C4-2B (cell line): ENCODE results near the gene TRHDE.

Experiments used
- H3K27ac ChIP-seq: fragments of 450-650 bp; 2 replicates; pipeline ENCODE4 v1.5.1; 2017
- CTCF ChIP-seq: fragments of 450-650 bp; conservative IDR thresholded peaks from 2 replicates; pipeline ENCODE4 v1.5.1; 2017; ENCODE audit warnings: mild to moderate bottlenecking
- ZFX ChIP-seq: fragments of 450-650 bp; IDR thresholded peaks from 2 replicates; pipeline ENCODE4 v1.6.1; 2017

TRHDE gene

DNA sequence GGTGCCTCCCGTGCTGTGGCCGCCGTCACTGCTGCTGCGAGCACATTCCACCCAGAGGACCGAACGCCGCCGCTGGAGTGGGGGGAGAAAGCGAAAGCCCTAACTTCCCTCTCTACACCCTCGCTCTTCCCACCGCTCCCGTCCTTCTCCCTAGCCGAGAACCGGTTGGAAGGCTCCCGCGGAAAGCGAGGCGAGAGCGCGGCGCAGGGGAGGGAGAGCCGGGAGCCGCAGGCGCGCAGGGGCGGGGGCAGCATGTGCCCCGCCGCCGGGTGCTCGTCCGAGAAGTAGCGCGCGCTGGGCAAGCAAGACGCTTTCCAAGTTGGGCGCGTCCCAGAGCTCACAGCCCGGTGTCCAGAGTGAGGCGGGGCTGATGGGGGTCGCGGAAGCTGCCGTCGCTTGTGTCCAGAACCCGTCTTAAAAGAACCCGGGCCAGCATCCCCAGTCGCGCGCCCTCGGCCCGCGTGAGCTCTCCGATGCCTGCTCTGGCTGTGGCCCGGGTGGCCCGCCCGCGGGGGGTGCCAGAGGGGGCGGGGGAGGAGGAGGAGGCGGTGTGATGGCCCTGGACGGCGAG, at the start of gene TRHDE:
TSS of gene TRHDE (plus strand) at position 280 of the 571 bp plus-strand sequence. CDS start at position 554, 274 bp downstream.
- H3K27ac ChIP-seq, result peak within 1 kb of the TSS; percentile 32
- no peak for TF ChIP-seq ZFX

DNA sequence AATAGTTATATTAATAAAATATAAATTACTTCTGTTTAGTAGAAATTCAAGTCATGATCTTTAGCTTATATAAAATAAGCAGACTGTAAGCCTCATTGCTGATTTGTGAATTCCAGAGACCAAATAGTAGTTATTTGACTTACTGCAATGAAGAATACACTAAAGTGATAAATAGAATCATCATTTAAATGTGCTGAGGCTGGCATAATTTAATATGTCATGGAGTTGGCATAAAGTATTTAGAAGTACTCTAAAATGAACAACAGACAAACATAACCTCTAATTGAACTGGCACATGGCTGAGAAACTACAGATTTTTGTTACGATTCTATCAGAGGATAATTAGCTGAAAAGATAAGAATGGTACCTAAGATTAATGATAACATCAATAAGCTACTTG, 45.7 kb upstream of the TRHDE start:
- TF ChIP-seq ZFX (no peak), CTCF (no peak)
- no peak overlapping the region for H3K27ac ChIP-seq

DNA sequence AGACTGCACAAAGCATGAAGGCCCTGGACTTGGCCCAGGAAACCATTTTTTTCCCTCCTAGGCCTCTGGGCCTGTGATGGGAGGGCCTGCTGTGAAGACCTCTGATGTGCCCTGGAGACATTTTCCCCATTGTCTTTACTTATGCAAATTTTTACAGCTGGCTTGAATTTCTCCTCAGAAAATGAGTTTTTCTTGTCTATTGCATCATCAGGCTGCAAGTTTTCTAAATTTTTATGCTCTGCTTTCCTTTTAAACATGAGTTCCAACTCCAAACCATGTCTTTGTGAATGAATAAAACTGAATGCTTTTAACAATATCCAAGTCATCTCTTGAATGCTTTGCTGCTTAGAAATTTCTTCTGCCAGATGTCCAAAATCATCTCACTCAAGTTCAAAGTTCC, 43.7 kb upstream of the TRHDE start:
- no peak overlapping the region for H3K27ac ChIP-seq
- TF ChIP-seq CTCF, result no peak
- no peak for TF ChIP-seq ZFX

- no peak for TF ChIP-seq CTCF
- no peak overlapping the region for H3K27ac ChIP-seq
Measured at GRCh38 chr12:72230589-72230988, 41.6 kb upstream of the TRHDE start.

- TF ChIP-seq CTCF (no peak), ZFX (no peak)
- no peak overlapping the region for H3K27ac ChIP-seq
Measured at GRCh38 chr12:72234886-72235285, 37.3 kb upstream of the TRHDE start.

- H3K27ac ChIP-seq, result no peak overlapping the region
- TF ChIP-seq CTCF, result no peak
- no peak for TF ChIP-seq ZFX
Measured at GRCh38 chr12:72236071-72236705, 36.0 kb upstream of the TRHDE start.

DNA sequence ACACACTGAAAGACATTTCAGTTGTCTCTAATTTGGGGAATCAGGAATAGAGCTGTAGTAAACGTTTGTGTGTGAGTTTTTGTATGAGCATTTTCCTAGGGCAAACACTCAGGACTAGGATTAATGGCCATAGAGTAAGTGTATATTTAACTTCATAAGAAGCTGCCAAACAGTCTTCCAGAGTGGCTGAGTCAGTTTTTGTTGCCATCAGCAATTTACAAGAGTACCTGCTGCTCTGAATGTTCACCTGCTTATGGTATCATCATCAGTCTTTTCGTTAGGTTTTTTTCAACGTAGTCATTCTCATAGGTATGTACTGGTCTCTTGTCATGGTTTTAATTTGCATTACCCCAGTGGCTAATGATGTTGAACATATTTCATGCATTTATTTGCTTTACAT, 30.6 kb upstream of the TRHDE start:
- H3K27ac ChIP-seq, result no peak overlapping the region
- TF ChIP-seq CTCF (no peak), ZFX (no peak)

GRCh38 chr12:72242946-72243345, 29.2 kb upstream of the TRHDE start:
- TF ChIP-seq CTCF, result no peak
- TF ChIP-seq ZFX, result no peak

More at GRCh38 chr12:72242946-72243345, 29.2 kb upstream of the TRHDE start:
- H3K27ac ChIP-seq, result no peak overlapping the region
